Kidney epithelial cell (primary cell): ENCODE results near the gene SORCS2. TPM values are rescaled to one million over a fixed set of nuclear protein-coding genes. Genes with fewer than 3 reads are reported as not detected.

ENCODE experiments used
- DNase-seq: peaks from one replicate; pipeline ENCODE4 v3.0.0-alpha.2; 2010; ENCODE audit warnings: low read depth
- H3K27me3 ChIP-seq: 2 replicates; pipeline ENCODE4 v1.6.0; 2011; ENCODE audit warnings: low read length; ENCODE audit not compliant: control insufficient read depth, insufficient read depth
- H3K36me3 ChIP-seq: 2 replicates; pipeline ENCODE4 v1.5.1; 2011; ENCODE audit warnings: low read length; ENCODE audit not compliant: control insufficient read depth, insufficient read depth
- H3K4me3 ChIP-seq: 2 replicates; pipeline ENCODE4 v1.5.1; 2011; ENCODE audit warnings: low read depth, mild to moderate bottlenecking, control low read depth, low read length
- CTCF ChIP-seq: IDR thresholded peaks from 2 replicates; pipeline ENCODE4 v1.5.1; 2011; ENCODE audit warnings: mild to moderate bottlenecking, moderate library complexity, low read length, control low read depth, inconsistent platforms; ENCODE audit not compliant: insufficient read depth, poor library complexity, severe bottlenecking
- total RNA-seq: library from RNA; depleted of rRNA; stranded (reverse); fragments of >200 nt; gene quantifications from 2 replicates; pipeline ENCODE4 v1.2.3, GENCODE V29; 2015

Gene SORCS2
- total RNA-seq, 1 donor from 2014 or later, result 1.4 TPM

- Histone ChIP-seq H3K27me3 (no peaks in the 10 kb centered on the region), H3K36me3 (no peaks in the 10 kb centered on the region), H3K4me3 (no peak overlapping the region)
- TF ChIP-seq CTCF, result no peak
- DNase-seq, result no peak
These were observed 595.9 kb downstream of the SORCS2 start for GRCh38 chr4:7788193-7788592.

GRCh38 chr4:7788694-7789425, 596.5 kb downstream of the SORCS2 start:
- Histone ChIP-seq H3K36me3 (no peaks in the 10 kb centered on the region), H3K27me3 (no peaks in the 10 kb centered on the region), H3K4me3 (no peak overlapping the region)
- TF ChIP-seq CTCF, result no peak
- no peak for DNase-seq

- Histone ChIP-seq H3K4me3 (no peak overlapping the region), H3K36me3 (no peaks in the 10 kb centered on the region), H3K27me3 (no peaks in the 10 kb centered on the region)
- DNase-seq, result no peak
- TF ChIP-seq CTCF, result no peak
These were observed 597.7 kb downstream of the SORCS2 start for GRCh38 chr4:7790023-7790422.

GRCh38 chr4:7790999-7791398, 598.7 kb downstream of the SORCS2 start:
- no peak overlapping the region for H3K4me3 ChIP-seq
- DNase-seq, result no peak
- no peaks in the 10 kb centered on the region for H3K27me3 ChIP-seq
- no peak for TF ChIP-seq CTCF
- H3K36me3 ChIP-seq, result no peaks in the 10 kb centered on the region

Other genes starting within 250 kb of the SORCS2 start
- gene TADA2B, start 149.2 kb upstream of the SORCS2 start, total RNA-seq, result 26.9 and 27.9 TPM in 2 replicates
- gene GRPEL1, start 124.5 kb upstream of the SORCS2 start, total RNA-seq, result 31.5 and 43.9 TPM in 2 replicates
- gene PSAPL1, start 242.4 kb downstream of the SORCS2 start, total RNA-seq, result not detected in 2 replicates